Measurements from ENCODE around the gene BACH2.
A peak's percentile ranks its signal among the peaks of the same experiment; 100 is the strongest.

The BACH2 gene

DNA sequence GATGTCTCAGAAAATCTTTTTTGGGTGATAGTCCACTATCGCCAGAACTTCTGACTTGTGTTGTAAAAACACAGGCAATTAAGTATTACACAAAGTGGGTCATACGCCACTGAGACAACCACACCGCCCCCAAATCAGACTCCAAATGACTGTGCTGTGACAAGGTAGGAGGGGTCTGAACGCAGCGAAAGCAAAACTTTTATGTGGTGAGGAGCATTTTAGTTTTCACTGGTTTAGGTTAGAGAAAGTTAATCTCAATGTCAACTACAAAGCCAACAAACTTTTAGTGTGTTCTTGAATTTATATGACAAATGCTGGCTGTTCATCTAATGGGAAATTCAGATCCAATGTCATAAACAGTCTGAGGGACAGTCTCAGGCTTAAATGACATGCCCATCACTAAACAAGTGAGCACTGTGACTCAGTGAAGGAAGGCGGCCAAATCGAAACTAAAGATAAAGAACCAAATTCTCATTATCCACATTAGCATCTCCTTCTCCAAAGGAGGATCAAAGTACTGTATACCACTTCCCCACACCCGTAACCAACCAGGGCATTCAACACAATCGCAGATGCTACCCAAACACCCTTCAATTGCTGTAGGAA, 215.7 kb downstream of the BACH2 start:
- H3K4me3 ChIP-seq (ENCODE audit: control insufficient read depth, low read depth, low read length) = no peak overlapping the region
- DNase-seq (ENCODE audit: low read depth) = no peak
- TF ChIP-seq, protein P1, sequence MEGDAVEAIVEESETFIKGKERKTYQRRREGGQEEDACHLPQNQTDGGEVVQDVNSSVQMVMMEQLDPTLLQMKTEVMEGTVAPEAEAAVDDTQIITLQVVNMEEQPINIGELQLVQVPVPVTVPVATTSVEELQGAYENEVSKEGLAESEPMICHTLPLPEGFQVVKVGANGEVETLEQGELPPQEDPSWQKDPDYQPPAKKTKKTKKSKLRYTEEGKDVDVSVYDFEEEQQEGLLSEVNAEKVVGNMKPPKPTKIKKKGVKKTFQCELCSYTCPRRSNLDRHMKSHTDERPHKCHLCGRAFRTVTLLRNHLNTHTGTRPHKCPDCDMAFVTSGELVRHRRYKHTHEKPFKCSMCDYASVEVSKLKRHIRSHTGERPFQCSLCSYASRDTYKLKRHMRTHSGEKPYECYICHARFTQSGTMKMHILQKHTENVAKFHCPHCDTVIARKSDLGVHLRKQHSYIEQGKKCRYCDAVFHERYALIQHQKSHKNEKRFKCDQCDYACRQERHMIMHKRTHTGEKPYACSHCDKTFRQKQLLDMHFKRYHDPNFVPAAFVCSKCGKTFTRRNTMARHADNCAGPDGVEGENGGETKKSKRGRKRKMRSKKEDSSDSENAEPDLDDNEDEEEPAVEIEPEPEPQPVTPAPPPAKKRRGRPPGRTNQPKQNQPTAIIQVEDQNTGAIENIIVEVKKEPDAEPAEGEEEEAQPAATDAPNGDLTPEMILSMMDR (conservative IDR thresholded peaks at IDR 0.05; ENCODE audit: control insufficient read depth, insufficient read depth, low read depth, low read length) = no peak

DNA sequence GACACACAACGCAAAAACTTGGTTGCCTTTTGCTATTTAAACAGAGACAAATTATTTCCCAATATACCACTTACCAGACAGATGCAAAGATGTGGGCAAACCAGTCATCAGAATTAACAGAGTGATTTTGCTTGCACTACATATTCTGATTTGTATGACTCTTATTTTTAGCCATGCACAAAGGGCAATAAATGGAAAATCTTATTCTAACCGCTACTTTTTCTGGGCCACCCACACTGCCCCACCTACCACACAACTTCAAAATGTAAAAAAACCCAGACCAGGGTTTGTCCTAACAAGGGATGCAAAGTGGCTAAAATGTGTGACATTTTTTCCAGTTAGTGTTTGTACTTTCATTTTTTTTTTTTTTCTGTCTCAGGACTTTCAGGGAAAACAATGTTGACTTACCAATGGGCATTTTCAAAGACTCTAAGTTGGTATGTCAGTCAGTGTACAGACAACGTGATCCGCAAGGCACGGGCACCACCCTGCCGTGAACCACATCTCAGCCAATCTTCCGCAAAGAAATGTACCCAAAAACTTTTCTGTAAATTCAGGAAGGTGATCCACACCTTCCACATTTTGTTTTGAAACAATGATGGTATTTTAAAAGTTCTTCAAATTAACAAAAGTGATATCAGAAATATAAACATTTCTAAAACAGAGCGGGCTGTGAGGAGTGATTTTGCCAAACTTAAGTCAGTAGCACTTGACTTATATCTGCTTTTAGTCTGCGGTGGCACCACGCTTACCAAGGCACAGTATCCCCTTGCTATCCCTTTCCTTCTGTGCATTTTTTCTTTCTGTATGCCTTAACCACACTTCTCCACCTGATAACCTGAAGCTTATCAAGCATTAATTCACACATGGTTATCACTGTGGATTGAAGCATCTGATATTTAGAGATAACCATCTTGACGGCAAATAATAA, 216.8 kb downstream of the BACH2 start:
- DNase-seq (ENCODE audit: low read depth) = no peak
- H3K4me3 ChIP-seq (ENCODE audit: control insufficient read depth, low read depth, low read length) = no peak overlapping the region
- TF ChIP-seq, protein P1 (conservative IDR thresholded peaks at IDR 0.05; ENCODE audit: control insufficient read depth, insufficient read depth, low read depth, low read length) = no peak

DNA sequence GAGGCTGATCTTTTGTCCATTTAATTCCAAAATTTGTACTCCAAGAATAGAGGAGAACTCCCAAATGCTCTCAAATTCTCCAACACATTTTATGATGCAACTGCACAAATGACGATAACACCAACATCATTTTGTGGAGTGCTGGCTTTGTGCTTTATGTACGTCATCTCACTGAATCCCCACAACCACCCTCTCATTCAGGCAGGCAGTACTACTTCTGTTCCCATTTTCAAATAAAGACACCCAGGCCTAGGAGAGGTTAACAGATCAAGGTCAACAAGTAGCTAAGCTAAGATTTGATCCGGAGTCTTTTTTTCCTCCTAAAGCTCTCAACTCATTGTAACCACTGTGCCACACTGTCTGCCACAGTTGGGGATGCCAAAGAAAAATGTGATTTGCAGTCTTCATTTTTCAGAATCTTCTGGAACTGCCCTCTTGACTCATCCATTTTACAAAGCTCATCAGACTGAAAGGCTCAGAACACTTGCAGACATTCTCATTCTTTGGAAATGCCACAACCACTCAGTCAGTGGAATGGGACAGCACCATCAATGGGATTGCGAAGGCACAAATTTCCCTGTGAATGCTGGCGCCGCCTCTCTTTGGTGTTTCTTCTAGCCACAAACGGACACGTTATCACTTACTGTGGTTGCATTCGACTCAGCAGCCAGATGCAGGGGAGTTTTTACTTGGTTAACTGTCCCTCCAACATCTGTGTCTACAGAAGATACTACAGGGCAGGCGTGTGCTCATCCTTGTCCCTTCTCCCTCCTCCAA, 217.9 kb downstream of the BACH2 start:
- no peak overlapping the region for H3K4me3 ChIP-seq (ENCODE audit: control insufficient read depth, low read depth, low read length)
- TF ChIP-seq, protein P1 (conservative IDR thresholded peaks at IDR 0.05; ENCODE audit: control insufficient read depth, insufficient read depth, low read depth, low read length) = no peak
- DNase-seq (ENCODE audit: low read depth) = peak; percentile 11

DNA sequence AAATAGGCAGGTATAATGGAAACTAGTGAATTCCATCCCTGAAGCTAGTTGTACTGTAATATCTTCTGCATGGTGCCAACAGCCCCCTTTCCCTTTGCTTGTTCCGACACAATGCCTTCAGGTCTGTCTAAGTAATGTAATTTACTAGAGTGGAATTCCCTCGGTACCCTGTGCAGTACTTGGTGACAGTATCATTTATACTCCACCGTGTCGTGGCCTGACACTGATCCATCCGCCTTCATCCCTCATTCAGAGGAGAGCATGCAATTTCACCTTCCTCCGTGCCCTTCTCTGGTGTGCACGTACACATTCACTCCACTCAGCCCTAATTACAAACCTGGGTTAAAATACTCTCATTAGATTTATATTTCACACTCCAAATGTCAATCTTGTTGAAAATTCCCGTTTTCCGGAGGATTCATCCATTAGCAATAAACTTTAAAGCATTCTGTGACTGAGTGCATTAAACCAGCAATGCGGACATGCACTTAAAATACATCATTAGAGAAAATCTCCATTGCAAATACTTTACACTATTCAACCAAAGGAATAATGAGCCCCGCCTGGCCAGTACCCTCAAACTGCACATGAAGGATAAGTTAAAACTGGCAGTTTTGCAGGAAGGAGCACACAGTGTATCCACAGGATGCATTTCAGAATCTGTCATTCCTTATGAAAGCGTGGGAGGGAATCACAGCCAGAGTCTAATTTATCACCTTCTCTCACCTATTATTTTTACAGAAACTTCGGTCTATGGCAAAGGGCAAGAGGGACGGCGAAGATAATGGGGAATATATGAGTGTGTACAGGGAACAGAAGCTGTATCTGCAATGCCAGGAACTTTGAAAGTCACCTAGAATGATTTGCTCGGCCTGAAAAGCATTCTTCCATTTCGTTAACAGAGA, 219.9 kb downstream of the BACH2 start:
- no peak overlapping the region for H3K4me3 ChIP-seq (ENCODE audit: control insufficient read depth, low read depth, low read length)
- TF ChIP-seq, protein P1 (conservative IDR thresholded peaks at IDR 0.05; ENCODE audit: control insufficient read depth, insufficient read depth, low read depth, low read length) = no peak
- DNase-seq (ENCODE audit: low read depth) = no peak

DNA sequence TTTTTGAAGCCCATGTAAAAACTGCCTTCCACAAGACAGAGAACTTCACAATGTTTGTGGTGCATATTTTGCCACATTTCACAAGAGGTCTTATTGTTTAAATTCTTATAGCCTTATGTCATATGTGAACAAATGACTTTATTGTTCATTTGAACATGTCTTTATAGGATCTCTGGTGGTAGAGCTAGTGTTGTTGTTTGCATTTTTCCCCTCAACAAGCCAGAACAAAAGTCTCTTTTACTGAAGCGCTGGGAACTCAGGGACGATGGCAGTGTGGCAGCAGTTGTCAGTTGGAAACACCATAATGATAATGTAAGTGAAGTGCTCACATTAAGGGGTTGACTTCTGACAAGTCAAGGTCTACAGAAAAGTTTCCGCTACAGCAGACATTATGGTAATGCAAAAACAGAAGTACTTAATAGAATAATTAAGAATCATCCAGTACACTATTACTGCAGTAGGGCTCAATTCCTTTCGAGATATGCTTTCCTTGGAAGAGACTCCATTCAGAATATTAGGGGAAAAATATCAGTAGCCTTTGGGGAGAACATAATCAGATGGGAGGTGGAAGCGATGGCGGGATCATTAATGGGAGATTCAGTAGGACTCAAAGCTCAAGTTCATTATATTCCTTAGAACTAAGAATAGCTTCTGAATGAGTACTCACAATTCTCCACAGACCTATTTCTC, 222.3 kb downstream of the BACH2 start:
- TF ChIP-seq, protein P1 (conservative IDR thresholded peaks at IDR 0.05; ENCODE audit: control insufficient read depth, insufficient read depth, low read depth, low read length) = no peak
- H3K4me3 ChIP-seq (ENCODE audit: control insufficient read depth, low read depth, low read length) = no peak overlapping the region
- peak; percentile 14 for DNase-seq (ENCODE audit: low read depth)
